ENCODE data around the gene IL1RAP. TPM values are rescaled to one million over a fixed set of nuclear protein-coding genes. Genes with fewer than 3 reads are reported as not detected.

Gene IL1RAP
- total and polyA plus RNA-seq, 9 of the 15 experiments (the other 6 are each of a cell fraction or from before 2014, with no cell fraction given), result 0.23 to 1.8 (median 0.88) TPM

- ChIA-PET POLR2A (no interaction called here), CTCF (ENCODE audit: low intra/inter-chr PET ratio) (no interaction called here)
- in situ Hi-C loops (cut with MboI) (no loop called here), intact Hi-C loops (cut with micrococcal nuclease) (no loop called here)
- DNase-seq (ENCODE audit: extremely low read depth in 1 of 4, low spot score in 3 of 4) (no peak), FAIRE-seq (no peak), ATAC-seq (no peak)
- WGBS (ENCODE audit: insufficient coverage, low coverage, missing lambda C conversion rate), result 5% methylated on average over 4 of the region's 4 CpGs
- H3K79me2 ChIP-seq (ENCODE audit: control insufficient read depth, insufficient read depth, low read length), result no peaks in the 10 kb centered on the region
- TF ChIP-seq TFAM (CRISPR knock-in tag; conservative IDR thresholded peaks at IDR 0.05) (no peak), SMARCA4 (IDR thresholded peaks at IDR 0.05) (no peak), E2F1 (CRISPR knock-in tag; IDR thresholded peaks at IDR 0.05) (no peak), ZNF76 (CRISPR knock-in tag; IDR thresholded peaks at IDR 0.05; ENCODE audit: borderline replicate concordance) (no peak), CREB1 (IDR thresholded peaks at IDR 0.05) (no peak), CREB1 (CRISPR knock-in tag; IDR thresholded peaks at IDR 0.05) (no peak), CTBP1 (IDR thresholded peaks at IDR 0.05; ENCODE audit: borderline replicate concordance) (no peak), PKNOX1 (IDR thresholded peaks at IDR 0.05) (no peak), SAFB (IDR thresholded peaks at IDR 0.05; ENCODE audit: borderline replicate concordance, low read depth, low read length) (no peak)
- H3K4me2 ChIP-seq (ENCODE audit: insufficient read depth, low read length), result no peak overlapping the region
- H3K9ac ChIP-seq (ENCODE audit: insufficient read depth in 1 of 2, low read depth in 2 of 2, low read length in 2 of 2), result no peak overlapping the region
- no peaks in the 10 kb centered on the region for H4K20me1 ChIP-seq (replicated peaks; ENCODE audit: control insufficient read depth, insufficient read depth, low read length)
- no peaks in the 10 kb centered on the region for H3K9me1 ChIP-seq (ENCODE audit: control insufficient read depth, insufficient read depth, low read length)
- H3K4me3 ChIP-seq, result no peak overlapping the region
- H2AFZ ChIP-seq (ENCODE audit: low read depth, low read length), result no peak overlapping the region
- no peaks in the 10 kb centered on the region for H3K4me1 ChIP-seq (replicated peaks in 1 of 2; ENCODE audit: control insufficient read depth in 2 of 2, insufficient read depth in 2 of 2, low read length in 2 of 2)
- no peaks in the 10 kb centered on the region for H3K36me3 ChIP-seq (ENCODE audit: control insufficient read depth, insufficient read depth, low read length)
- no peaks in the 10 kb centered on the region for H3K27me3 ChIP-seq (ENCODE audit: control insufficient read depth in 2 of 2, insufficient read depth in 2 of 2, low read length in 2 of 2)
- H3K9me3 ChIP-seq (replicated peaks; ENCODE audit: control insufficient read depth, insufficient read depth, low read depth, low read length), result no peaks in the 10 kb centered on the region
- no TSS peak for BruUV-seq (replicated peaks)
- H3K27ac ChIP-seq (ENCODE audit: extremely low read depth, low read depth, low read length), result no peak overlapping the region
Measured at GRCh38 chr3:190671658-190672057, 157.8 kb downstream of the IL1RAP start.
